Gastrocnemius medialis (tissue), 4 donors: ENCODE data around the gene SOHLH1. TPM values are rescaled to one million over a fixed set of nuclear protein-coding genes. Genes with fewer than 3 reads are reported as not detected.

Experiments
- ATAC-seq, 2 donors: fragments of 150-250 bp; one replicate each; pipeline ENCODE4 v1.9.1; 2016
- DNase-seq, 2 donors: peaks; one replicate each; pipeline ENCODE4 v3.0.0-alpha.2; 2019
- H3K27ac ChIP-seq, 4 donors: fragments of 200-600 bp; sonication (generic); 1 replicate in 1 of 4; 2 replicates in 3 of 4; pipeline ENCODE4 v1.5.1; 2016 to 2018; ENCODE audit warnings: mild to moderate bottlenecking in 2 of 4, moderate library complexity in 1 of 4
- H3K27me3 ChIP-seq, 3 donors: fragments of 200-600 bp; sonication (generic) in 2 of 3; 1 replicate in 1 of 3; 2 replicates in 2 of 3; pipeline versions ENCODE4 v1.5.1 to v1.6.0; 2016 to 2019; ENCODE audit warnings: mild to moderate bottlenecking in 1 of 3, moderate library complexity in 1 of 3
- H3K36me3 ChIP-seq, 2 donors: fragments of 200-600 bp; sonication (generic) in 1 of 2; one replicate each; pipeline ENCODE4 v1.5.1; 2017 to 2018
- H3K4me1 ChIP-seq, 2 donors: fragments of 200-600 bp; sonication (generic) in 1 of 2; one replicate each; pipeline ENCODE4 v1.5.1; 2016 to 2017; ENCODE audit warnings: mild to moderate bottlenecking in 2 of 2
- H3K4me3 ChIP-seq, 4 donors: fragments of 200-600 bp; sonication (generic) in 3 of 4; 1 replicate in 1 of 4; 2 replicates in 3 of 4; pipeline ENCODE4 v1.5.1; 2016 to 2019; ENCODE audit warnings: mild to moderate bottlenecking in 2 of 4
- H3K9me3 ChIP-seq, 3 donors: fragments of 200-600 bp; sonication (generic) in 2 of 3; 1 replicate in 1 of 3; 2 replicates in 2 of 3; pipeline ENCODE4 v1.5.1; 2016 to 2019
- POLR2A ChIP-seq, 2 donors: fragments of 450-650 bp; IDR thresholded peaks; one replicate each; pipeline ENCODE4 v1.6.1; 2017; ENCODE audit warnings: antibody characterized with exemption in 2 of 2, mild to moderate bottlenecking in 2 of 2, moderate library complexity in 2 of 2
- in situ Hi-C, 4 donors: fragments of 200-750 bp; cut with MboI; loops; one replicate each; pipeline versions ENCODE4 v1.15.0 to v1.8.0; 2017; ENCODE audit warnings: low sequenced_read_pairs in 4 of 4
- intact Hi-C: fragments of 100-400 bp; cut with DNase I; formaldehyde crosslinking; loops from one replicate; pipeline ENCODE4 v1.15.1; 2023; ENCODE audit warnings: low total_unique reads
- total RNA-seq, 4 donors: library from RNA; depleted of rRNA; stranded (reverse); fragments of >200 nt; gene quantifications; one replicate each; pipeline versions ENCODE4 v1.1.0 to v1.2.3, GENCODE V29; 2016
- TF ChIP-seq, protein P1 (sequence below), 5 experiments: fragments of 450-650 bp in 3 of 5; fragments of 200-600 bp in 2 of 5; sonication (generic) in 2 of 5; IDR thresholded peaks in 4 of 5; conservative IDR thresholded peaks in 1 of 5; 1 replicate in 4 of 5; 2 replicates in 1 of 5; pipeline ENCODE4 v1.5.1; 2016 to 2019; ENCODE audit warnings: antibody characterized with exemption in 5 of 5, mild to moderate bottlenecking in 3 of 5, moderate library complexity in 3 of 5

Gene SOHLH1
- total RNA-seq, 4 donors from 2014 or later: not detected

DNA sequence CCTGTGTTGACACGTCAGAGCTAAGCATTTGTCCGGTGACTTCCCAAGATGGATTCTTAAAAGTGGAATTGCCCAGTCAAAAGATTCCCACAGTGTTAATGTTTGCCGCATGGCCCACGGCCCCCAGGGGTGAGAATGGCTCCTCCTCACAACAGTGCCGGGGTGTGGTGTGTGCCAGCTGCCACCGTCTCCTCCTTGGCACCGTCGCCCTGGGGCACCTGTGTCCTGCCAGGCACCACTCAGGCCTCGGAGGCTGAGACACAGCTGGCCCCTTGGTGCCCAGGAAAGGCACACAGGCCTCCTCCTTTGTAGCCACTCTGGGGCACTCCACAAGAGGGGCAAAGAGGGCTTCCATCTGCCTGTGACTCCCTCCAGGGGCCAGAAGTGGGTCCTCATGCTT is 7.0 kb upstream of the SOHLH1 start:
- Histone ChIP-seq H3K4me3 (no peak overlapping the region), H3K4me1 (peaks cover 0 to 8% of the 10 kb centered on the region in 2 donors), H3K36me3 (no peaks in the 10 kb centered on the region), H3K27ac (no peak overlapping the region), H3K27me3 (peaks cover 0 to 8% (median 0%) of the 10 kb centered on the region in 3 donors), H3K9me3 (no peaks in the 10 kb centered on the region)
- no peak for TF ChIP-seq POLR2A (IDR thresholded peaks at IDR 0.05)
- TF ChIP-seq, protein P1, sequence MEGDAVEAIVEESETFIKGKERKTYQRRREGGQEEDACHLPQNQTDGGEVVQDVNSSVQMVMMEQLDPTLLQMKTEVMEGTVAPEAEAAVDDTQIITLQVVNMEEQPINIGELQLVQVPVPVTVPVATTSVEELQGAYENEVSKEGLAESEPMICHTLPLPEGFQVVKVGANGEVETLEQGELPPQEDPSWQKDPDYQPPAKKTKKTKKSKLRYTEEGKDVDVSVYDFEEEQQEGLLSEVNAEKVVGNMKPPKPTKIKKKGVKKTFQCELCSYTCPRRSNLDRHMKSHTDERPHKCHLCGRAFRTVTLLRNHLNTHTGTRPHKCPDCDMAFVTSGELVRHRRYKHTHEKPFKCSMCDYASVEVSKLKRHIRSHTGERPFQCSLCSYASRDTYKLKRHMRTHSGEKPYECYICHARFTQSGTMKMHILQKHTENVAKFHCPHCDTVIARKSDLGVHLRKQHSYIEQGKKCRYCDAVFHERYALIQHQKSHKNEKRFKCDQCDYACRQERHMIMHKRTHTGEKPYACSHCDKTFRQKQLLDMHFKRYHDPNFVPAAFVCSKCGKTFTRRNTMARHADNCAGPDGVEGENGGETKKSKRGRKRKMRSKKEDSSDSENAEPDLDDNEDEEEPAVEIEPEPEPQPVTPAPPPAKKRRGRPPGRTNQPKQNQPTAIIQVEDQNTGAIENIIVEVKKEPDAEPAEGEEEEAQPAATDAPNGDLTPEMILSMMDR (IDR thresholded peaks at IDR 0.05 in 4 of 5, conservative IDR thresholded peaks at IDR 0.05 in 1 of 5): no peak
- in situ Hi-C loops (no loop called here), intact Hi-C loops (no loop called here)
- ATAC-seq (no peak), DNase-seq (no peak)

DNA sequence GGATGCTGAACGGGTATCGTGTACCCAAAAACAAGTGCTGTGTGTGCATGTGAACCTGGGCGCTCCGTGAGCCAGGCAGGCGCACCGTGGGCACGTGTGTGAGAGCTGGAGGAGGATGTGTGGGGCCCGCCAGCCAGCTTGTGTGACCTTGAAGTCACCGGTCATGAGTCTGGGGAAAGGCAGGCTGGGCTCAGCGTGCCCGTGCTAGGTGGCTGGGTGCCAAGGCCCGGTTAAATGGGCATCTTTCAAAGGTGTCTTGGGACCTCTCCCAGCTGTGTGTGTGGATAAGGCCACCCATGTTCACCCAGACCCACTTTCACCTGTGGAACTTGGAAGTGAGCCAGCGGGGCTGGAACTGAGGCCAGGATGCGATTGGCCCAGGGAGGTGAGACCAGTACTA is 6.1 kb upstream of the SOHLH1 start:
- Histone ChIP-seq H3K27me3 (peaks cover 0 to 8% (median 0%) of the 10 kb centered on the region in 3 donors), H3K4me1 (peaks cover 0 to 8% of the 10 kb centered on the region in 2 donors), H3K27ac (no peak overlapping the region), H3K4me3 (no peak overlapping the region), H3K9me3 (no peaks in the 10 kb centered on the region), H3K36me3 (no peaks in the 10 kb centered on the region)
- ATAC-seq: no peak
- intact Hi-C loops: no loop called here
- in situ Hi-C loops: no loop called here
- TF ChIP-seq POLR2A (IDR thresholded peaks at IDR 0.05): no peak
- TF ChIP-seq, protein P1 (IDR thresholded peaks at IDR 0.05 in 4 of 5, conservative IDR thresholded peaks at IDR 0.05 in 1 of 5): no peak
- DNase-seq: no peak

DNA sequence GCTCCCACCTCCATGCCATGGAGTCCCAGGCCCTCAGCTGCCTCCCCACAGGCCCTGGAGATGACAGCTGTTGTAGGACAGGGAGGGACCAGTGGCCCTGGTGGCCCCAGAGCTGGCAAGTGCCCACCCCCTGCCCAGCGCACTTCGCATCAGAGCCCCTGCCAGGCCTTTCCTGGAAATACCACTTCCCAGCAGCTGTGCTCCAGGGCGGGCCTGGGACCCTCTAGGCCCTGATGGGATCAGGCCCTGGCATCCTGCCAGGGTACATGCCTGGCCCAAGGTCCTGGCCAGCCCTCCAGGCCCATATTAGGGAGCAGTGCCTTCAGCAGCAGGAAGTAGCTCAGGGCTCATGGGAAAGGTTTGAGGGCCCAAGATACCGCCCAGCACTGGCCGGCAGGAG is 5.2 kb upstream of the SOHLH1 start:
- ATAC-seq (no peak), DNase-seq (no peak)
- no peak for TF ChIP-seq POLR2A (IDR thresholded peaks at IDR 0.05)
- TF ChIP-seq, protein P1 (IDR thresholded peaks at IDR 0.05 in 4 of 5, conservative IDR thresholded peaks at IDR 0.05 in 1 of 5): no peak
- peaks cover 0 to 8% (median 0%) of the 10 kb centered on the region in 3 donors for H3K27me3 ChIP-seq
- H3K4me1 ChIP-seq: peaks cover 0 to 8% of the 10 kb centered on the region in 2 donors
- H3K4me3 ChIP-seq: no peak overlapping the region
- H3K36me3 ChIP-seq: no peaks in the 10 kb centered on the region
- no peak overlapping the region for H3K27ac ChIP-seq
- H3K9me3 ChIP-seq: no peaks in the 10 kb centered on the region
- in situ Hi-C loops (no loop called here), intact Hi-C loops (loop anchor here (5.0 kb wide), 1 partner anchor 418 kb away; no protein-coding TSS in a partner anchor)

DNA sequence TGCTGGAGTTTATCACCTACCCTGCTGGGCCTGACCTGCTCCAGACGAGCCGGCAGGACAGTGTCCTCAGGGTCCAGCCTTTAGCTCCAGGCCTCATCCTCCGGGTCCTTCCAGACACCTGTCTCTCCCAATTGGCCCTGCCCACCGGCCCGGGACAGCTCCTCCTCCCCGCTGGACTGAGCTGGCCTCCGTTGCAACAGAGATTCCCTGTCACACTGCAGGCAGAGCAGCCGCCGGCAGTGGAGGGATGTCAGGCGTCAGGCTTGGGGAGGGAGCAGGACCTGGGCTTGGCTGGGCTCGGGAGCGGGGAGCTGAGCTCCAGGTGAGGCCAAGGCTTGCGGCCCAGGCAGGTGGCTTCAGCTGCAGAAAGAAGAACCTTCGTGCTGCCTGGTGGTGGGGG is 4.4 kb upstream of the SOHLH1 start:
- DNase-seq: no peak
- Histone ChIP-seq H3K27ac (no peak overlapping the region), H3K36me3 (no peaks in the 10 kb centered on the region), H3K9me3 (no peaks in the 10 kb centered on the region), H3K27me3 (peaks cover 0 to 8% (median 0%) of the 10 kb centered on the region in 3 donors), H3K4me3 (no peak overlapping the region), H3K4me1 (peaks cover 0 to 8% of the 10 kb centered on the region in 2 donors)
- TF ChIP-seq, protein P1 (IDR thresholded peaks at IDR 0.05 in 4 of 5, conservative IDR thresholded peaks at IDR 0.05 in 1 of 5): no peak
- no peak for TF ChIP-seq POLR2A (IDR thresholded peaks at IDR 0.05)
- no peak for ATAC-seq
- intact Hi-C loops (loop anchor here (5.0 kb wide), 1 partner anchor 419 kb away; no protein-coding TSS in a partner anchor), in situ Hi-C loops (no loop called here)
